HCT116 (cell line): Measurements from ENCODE around the gene PLA2G10. TPM values are rescaled to one million over a fixed set of nuclear protein-coding genes. Genes with fewer than 3 reads are reported as not detected.
A peak's percentile ranks its signal among the peaks of the same experiment; 100 is the strongest.

Experiments used
- ATAC-seq: fragments of 200-7000 bp; cut with Tn5 transposase; 2 replicates; pipeline ENCODE4 v1.9.1; 2020; ENCODE audit warnings: mild to moderate bottlenecking, moderate library complexity
- BruUV-seq: library from RNA; stranded (reverse); fragments of 400-500 nt; replicated peaks from 2 replicates; lab custom pipeline; 2021; lab: Mats Ljungman, UMichigan
- CTCF ChIA-PET: fragments of 300-600 bp; sonication (Branson Sonifier 250); formaldehyde crosslinking; loops from one replicate; lab custom pipeline; 2021; ENCODE audit warnings: antibody characterized with exemption; lab: Charles Lee
- POLR2A ChIA-PET: fragments of 300-600, 350-600 bp; sonication (Branson Sonifier 250); formaldehyde crosslinking; loops from one replicate; lab custom pipeline; 2021; ENCODE audit warnings: antibody characterized with exemption; lab: Charles Lee
- RAD21 ChIA-PET, 2 experiments: fragments of 300-600 bp; sonication (Branson Sonifier 250); formaldehyde crosslinking; loops; one replicate each; lab custom pipeline; 2023; ENCODE audit warnings: low total read pairs in 2 of 2; ENCODE audit not compliant: uncharacterized antibody in 2 of 2, unreplicated experiment in 2 of 2, low non-redundant PET in 1 of 2; lab: Charles Lee
- DNase-seq: peaks from one replicate; pipeline ENCODE4 v3.0.0-alpha.2; 2010; ENCODE audit warnings: low read depth, low spot score
- H2AFZ ChIP-seq: fragments of 200-600 bp; shearing (Covaris generic), sonication (generic); 2 replicates; pipeline ENCODE4 v1.6.1; 2017; ENCODE audit warnings: low read depth, mixed run types, mixed read lengths, antibody characterized with exemption, low read length; ENCODE audit not compliant: poor library complexity, severe bottlenecking
- H3K27ac ChIP-seq: 2 replicates; pipeline ENCODE4 v1.5.1; 2012; ENCODE audit warnings: low read depth, low read length
- H3K27me3 ChIP-seq: fragments of 200-600 bp; sonication (generic); 2 replicates; pipeline ENCODE4 v1.6.1; 2016; ENCODE audit warnings: mixed run types, low read length, mixed read lengths; ENCODE audit not compliant: insufficient read depth
- H3K36me3 ChIP-seq, 2 experiments: fragments of 200-500 bp in 1 of 2; fragments of 200-600 bp in 1 of 2; sonication (Bioruptor generic) in 1 of 2; sonication (generic) in 1 of 2; 2 replicates each; pipeline versions ENCODE4 v1.5.1 to v1.6.1; 2014 to 2016; ENCODE audit warnings: low read length in 2 of 2, inconsistent platforms in 1 of 2, mixed read lengths in 1 of 2, mixed run types in 1 of 2; ENCODE audit not compliant: insufficient read depth in 2 of 2, control insufficient read depth in 1 of 2
- H3K4me1 ChIP-seq, 2 experiments: fragments of 200-600 bp in 1 of 2; sonication (generic) in 1 of 2; 2 replicates each; pipeline versions ENCODE4 v1.5.1 to v1.6.1; 2012 to 2017; ENCODE audit warnings: low read length in 2 of 2, inconsistent platforms in 1 of 2, mild to moderate bottlenecking in 1 of 2, mixed read lengths in 1 of 2, mixed run types in 1 of 2, moderate library complexity in 1 of 2; ENCODE audit not compliant: insufficient read depth in 2 of 2, control insufficient read depth in 1 of 2
- H3K4me2 ChIP-seq: fragments of 200-600 bp; sonication (generic); 2 replicates; pipeline ENCODE4 v1.6.1; 2017; ENCODE audit warnings: mixed run types, low read length, mixed read lengths
- H3K4me3 ChIP-seq, 2 experiments: fragments of 200-600 bp in 1 of 2; sonication (generic) in 1 of 2; replicated peaks in 1 of 2; 2 replicates each; pipeline ENCODE4 v1.5.1; 2011 to 2016; ENCODE audit warnings: low read length in 2 of 2, control low read depth in 1 of 2, low read depth in 1 of 2, mild to moderate bottlenecking in 1 of 2, mixed read lengths in 1 of 2, mixed run types in 1 of 2
- H3K79me2 ChIP-seq: fragments of 200-600 bp; sonication (generic); 2 replicates; pipeline ENCODE4 v1.6.1; 2017; ENCODE audit warnings: mild to moderate bottlenecking, mixed run types, low read length, moderate library complexity, mixed read lengths; ENCODE audit not compliant: insufficient read depth
- H3K9ac ChIP-seq: fragments of 200-600 bp; sonication (generic); 2 replicates; pipeline ENCODE4 v1.6.1; 2016; ENCODE audit warnings: low read length, mixed read lengths
- H3K9me2 ChIP-seq: fragments of 200-600 bp; sonication (generic), shearing (Covaris generic); 2 replicates; pipeline ENCODE4 v1.6.1; 2017; ENCODE audit warnings: mixed run types, mild to moderate bottlenecking, moderate library complexity; ENCODE audit not compliant: insufficient read depth
- H3K9me3 ChIP-seq, 2 experiments: fragments of 200-500 bp in 1 of 2; fragments of 200-600 bp in 1 of 2; sonication (Bioruptor generic) in 1 of 2; sonication (generic) in 1 of 2; 2 replicates each; pipeline ENCODE4 v1.6.1; 2014 to 2017; ENCODE audit warnings: low read length in 2 of 2, mixed read lengths in 2 of 2, inconsistent platforms in 1 of 2, low read depth in 1 of 2, mild to moderate bottlenecking in 1 of 2, mixed run types in 1 of 2, moderate library complexity in 1 of 2; ENCODE audit not compliant: control insufficient read depth in 1 of 2, insufficient read depth in 1 of 2
- H4K20me1 ChIP-seq: fragments of 200-600 bp; sonication (generic), shearing (Covaris generic); 2 replicates; pipeline ENCODE4 v1.6.1; 2017; ENCODE audit warnings: mixed run types, mild to moderate bottlenecking, moderate library complexity; ENCODE audit not compliant: insufficient read depth
- CEBPB ChIP-seq: IDR thresholded peaks from 2 replicates; pipeline ENCODE4 v1.6.1; 2012; ENCODE audit warnings: low read depth
- EZH2 ChIP-seq: fragments of 200-600 bp; sonication (generic); IDR thresholded peaks from 2 replicates; pipeline ENCODE4 v1.6.1; 2017; ENCODE audit warnings: antibody characterized with exemption, mixed run types
- EZH2phosphoT487 ChIP-seq: fragments of 200-600 bp; IDR thresholded peaks from 2 replicates; pipeline ENCODE4 v1.6.1; 2018; ENCODE audit warnings: antibody characterized with exemption, borderline replicate concordance
- JUND ChIP-seq: IDR thresholded peaks from 2 replicates; pipeline ENCODE4 v1.6.1; 2012
- SIN3A ChIP-seq: IDR thresholded peaks from 2 replicates; pipeline ENCODE4 v1.6.1; 2012; ENCODE audit warnings: low read depth
- SP1 ChIP-seq: IDR thresholded peaks from 2 replicates; pipeline ENCODE4 v1.6.1; 2012; ENCODE audit warnings: low read depth
- TCF7L2 ChIP-seq: IDR thresholded peaks from 2 replicates; pipeline ENCODE4 v1.7.0; 2011; ENCODE audit warnings: borderline replicate concordance, inconsistent platforms; ENCODE audit not compliant: insufficient read depth, insufficient read length; ENCODE audit errors: extremely low read depth
- intact Hi-C: fragments of 100-400 bp; cut with micrococcal nuclease; formaldehyde crosslinking; loops from 2 replicates; pipeline ENCODE4 v1.10.0; 2022
- total RNA-seq: library from RNA; stranded (reverse); gene quantifications from one replicate; pipeline ENCODE4 v1.2.1, GENCODE V29; 2021; ENCODE audit not compliant: unreplicated experiment
- TF ChIP-seq, protein P1 (sequence below): IDR thresholded peaks from 2 replicates; pipeline ENCODE4 v1.6.1; 2012
- TF ChIP-seq, protein P2 (sequence below): IDR thresholded peaks from 2 replicates; pipeline ENCODE4 v1.6.1; 2012

PLA2G10 gene
- total RNA-seq, 1 experiment from 2014 or later, result not detected

DNA sequence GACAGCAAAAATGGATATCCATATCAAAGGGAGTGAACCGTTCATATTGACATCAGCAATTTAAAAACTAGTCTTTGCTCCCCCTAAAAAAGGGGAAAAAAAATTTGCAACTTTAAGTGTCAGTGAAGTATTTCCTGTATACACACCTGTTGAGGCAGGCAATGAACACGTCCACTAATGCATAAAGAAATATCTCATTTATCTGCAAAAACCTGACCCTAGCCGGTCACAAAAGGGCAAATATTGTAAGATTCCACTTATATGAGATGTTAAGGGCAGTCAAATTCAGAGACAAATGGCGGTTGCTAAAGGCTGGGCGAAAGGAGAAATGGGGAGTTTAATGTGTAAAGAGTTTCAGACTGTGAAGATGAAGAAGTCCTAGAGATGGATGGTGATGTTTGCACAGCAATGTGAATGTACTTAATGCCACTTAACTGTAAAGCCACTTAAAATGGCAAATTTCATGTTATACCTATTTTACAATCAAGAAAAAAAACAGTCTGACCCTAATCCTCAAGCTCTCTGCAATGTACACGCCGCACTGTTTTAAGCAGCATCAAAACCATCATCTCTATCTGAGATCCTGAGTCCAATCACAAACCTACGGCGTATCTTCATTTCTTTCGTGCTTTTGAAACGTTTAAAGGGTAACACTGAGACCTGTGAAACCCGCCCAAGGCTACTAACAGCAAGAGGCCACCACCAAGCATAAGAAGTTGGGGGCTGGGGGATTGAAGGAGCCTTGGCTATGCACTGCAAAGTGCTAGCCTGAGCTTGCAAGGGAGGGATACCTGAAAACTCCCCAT is 65.1 kb downstream of the PLA2G10 start:
- no peaks in the 10 kb centered on the region for H4K20me1 ChIP-seq
- peaks cover 22 to 31% of the 10 kb centered on the region in 2 experiments for H3K4me1 ChIP-seq
- no peaks in the 10 kb centered on the region for H3K27me3 ChIP-seq
- DNase-seq, result no peak
- BruUV-seq, result TSS peak; percentile 30
- H3K4me2 ChIP-seq, result peak overlapping the region; percentile 83
- H3K9me2 ChIP-seq, result no peaks in the 10 kb centered on the region
- 0 out of 2 replicates have a peak, but pooled peaks have one; percentile 21 for TF ChIP-seq SIN3A
- TF ChIP-seq, protein P1, sequence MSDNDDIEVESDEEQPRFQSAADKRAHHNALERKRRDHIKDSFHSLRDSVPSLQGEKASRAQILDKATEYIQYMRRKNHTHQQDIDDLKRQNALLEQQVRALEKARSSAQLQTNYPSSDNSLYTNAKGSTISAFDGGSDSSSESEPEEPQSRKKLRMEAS, result no peak
- intact Hi-C loops, result no loop called here
- H3K9ac ChIP-seq, result peak overlapping the region; percentile 94
- no peak for ATAC-seq
- CTCF ChIA-PET, result no interaction called here
- H2AFZ ChIP-seq, result no peak overlapping the region
- RAD21 ChIA-PET, result no interaction called here
- peaks cover 33% of the 10 kb centered on the region for H3K79me2 ChIP-seq
- H3K27ac ChIP-seq, result peak overlapping the region; percentile 89
- peak overlapping the region; percentile 76 to 92 for H3K4me3 ChIP-seq
- POLR2A ChIA-PET, result no interaction called here
- H3K36me3 ChIP-seq, result peaks cover 13 to 33% of the 10 kb centered on the region in 2 experiments; a peak in 3 of 4 replicates
- H3K9me3 ChIP-seq, result no peaks in the 10 kb centered on the region

DNA sequence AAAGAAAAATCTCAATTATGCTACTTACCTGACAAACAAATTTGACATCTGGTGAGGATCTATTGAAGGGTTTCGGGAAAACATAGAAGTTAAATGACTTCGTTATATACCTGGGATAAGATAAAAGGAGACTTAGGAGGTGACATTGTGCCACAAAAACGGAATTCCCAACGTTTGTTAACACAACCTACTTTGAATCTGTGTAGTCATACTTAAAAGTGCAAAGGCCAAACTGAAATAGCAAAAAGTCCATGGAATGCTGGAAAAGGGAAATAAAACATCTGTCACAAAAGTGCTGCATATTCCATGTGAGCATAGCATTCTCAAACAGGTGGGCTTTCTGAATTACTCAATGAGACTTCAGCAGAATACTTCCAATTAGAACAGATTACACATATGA is 67.0 kb downstream of the PLA2G10 start:
- H3K4me1 ChIP-seq, result peaks cover 21 to 28% of the 10 kb centered on the region in 2 experiments
- no peak overlapping the region for H3K4me3 ChIP-seq
- TF ChIP-seq JUND (no peak), TCF7L2 (no peak), SP1 (no peak), CEBPB (no peak), EZH2 (no peak), EZH2phosphoT487 (no peak)
- TF ChIP-seq, protein P2, sequence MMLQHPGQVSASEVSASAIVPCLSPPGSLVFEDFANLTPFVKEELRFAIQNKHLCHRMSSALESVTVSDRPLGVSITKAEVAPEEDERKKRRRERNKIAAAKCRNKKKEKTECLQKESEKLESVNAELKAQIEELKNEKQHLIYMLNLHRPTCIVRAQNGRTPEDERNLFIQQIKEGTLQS, result no peak
- no peaks in the 10 kb centered on the region for H3K27me3 ChIP-seq
- H3K9me2 ChIP-seq, result no peaks in the 10 kb centered on the region
- ChIA-PET RAD21 (no interaction called here), POLR2A (no interaction called here), CTCF (no interaction called here)
- no TSS peak for BruUV-seq
- H3K79me2 ChIP-seq, result peaks cover 21% of the 10 kb centered on the region
- no peak overlapping the region for H2AFZ ChIP-seq
- no peak overlapping the region for H3K27ac ChIP-seq
- H3K36me3 ChIP-seq, result peaks cover 19 to 38% of the 10 kb centered on the region in 2 experiments; a peak in 3 of 4 replicates
- intact Hi-C loops, result no loop called here
- H3K4me2 ChIP-seq, result no peak overlapping the region
- no peak for DNase-seq
- no peaks in the 10 kb centered on the region for H3K9me3 ChIP-seq
- no peak for ATAC-seq
- H3K9ac ChIP-seq, result no peak overlapping the region
- H4K20me1 ChIP-seq, result no peaks in the 10 kb centered on the region

Other genes with a start within 250 kb of the PLA2G10 start
- 42.5 TPM for gene PARN, start 64.0 kb downstream of the PLA2G10 start, total RNA-seq
- gene BFAR, start 61.4 kb downstream of the PLA2G10 start, total RNA-seq, result 49.7 TPM
- 1.6 TPM for gene NPIPA3, start 9.1 kb upstream of the PLA2G10 start, total RNA-seq
- gene NPIPA2, start 48.2 kb upstream of the PLA2G10 start, total RNA-seq, result 3.1 TPM
- 122 TPM for gene NOMO1, start 139.4 kb upstream of the PLA2G10 start, total RNA-seq
- gene NPIPA1, start 243.1 kb upstream of the PLA2G10 start, total RNA-seq, result 93.4 TPM